ENCODE measurements around the gene FAM43A. TPM values are rescaled to one million over a fixed set of nuclear protein-coding genes. Genes with fewer than 3 reads are reported as not detected.

FAM43A gene
- total and polyA plus RNA-seq, 8 donors, result 1.2 to 2.8 (median 1.7) TPM

DNA sequence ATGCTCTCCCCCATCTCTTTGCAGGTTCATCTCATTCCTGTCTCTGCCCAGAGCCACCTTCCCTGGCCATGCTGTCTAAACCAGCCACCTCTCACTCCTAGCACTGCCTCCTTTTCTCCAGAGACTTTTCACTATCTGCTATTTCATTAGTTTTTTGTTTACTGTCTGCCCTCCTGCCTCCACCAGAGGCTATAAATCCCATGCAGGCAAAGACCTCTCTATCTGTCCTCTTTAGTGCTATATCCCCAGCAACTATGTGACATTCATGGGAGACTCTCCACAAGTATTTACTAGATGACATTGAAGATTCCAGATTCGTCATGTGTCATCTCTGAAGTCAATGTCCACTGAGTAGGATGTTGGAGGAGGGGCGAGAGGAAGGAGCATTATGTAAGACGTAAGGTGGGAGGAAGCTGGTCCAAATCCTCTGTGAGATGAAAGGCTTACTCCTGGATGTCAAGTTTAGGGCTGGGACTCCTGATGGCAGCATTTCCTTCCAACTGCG lies 3.4 kb upstream of the FAM43A start:
- peaks cover 0 to 12% (median 0%) of the 10 kb centered on the region in 4 donors for H3K27me3 ChIP-seq
- H3K9me3 ChIP-seq, result no peaks in the 10 kb centered on the region
- no peak for DNase-seq
- no peak overlapping the region for H3K4me3 ChIP-seq
- H3K4me1 ChIP-seq, result peaks cover 6 to 8% (median 7%) of the 10 kb centered on the region in 3 donors
- TF ChIP-seq, protein P1, sequence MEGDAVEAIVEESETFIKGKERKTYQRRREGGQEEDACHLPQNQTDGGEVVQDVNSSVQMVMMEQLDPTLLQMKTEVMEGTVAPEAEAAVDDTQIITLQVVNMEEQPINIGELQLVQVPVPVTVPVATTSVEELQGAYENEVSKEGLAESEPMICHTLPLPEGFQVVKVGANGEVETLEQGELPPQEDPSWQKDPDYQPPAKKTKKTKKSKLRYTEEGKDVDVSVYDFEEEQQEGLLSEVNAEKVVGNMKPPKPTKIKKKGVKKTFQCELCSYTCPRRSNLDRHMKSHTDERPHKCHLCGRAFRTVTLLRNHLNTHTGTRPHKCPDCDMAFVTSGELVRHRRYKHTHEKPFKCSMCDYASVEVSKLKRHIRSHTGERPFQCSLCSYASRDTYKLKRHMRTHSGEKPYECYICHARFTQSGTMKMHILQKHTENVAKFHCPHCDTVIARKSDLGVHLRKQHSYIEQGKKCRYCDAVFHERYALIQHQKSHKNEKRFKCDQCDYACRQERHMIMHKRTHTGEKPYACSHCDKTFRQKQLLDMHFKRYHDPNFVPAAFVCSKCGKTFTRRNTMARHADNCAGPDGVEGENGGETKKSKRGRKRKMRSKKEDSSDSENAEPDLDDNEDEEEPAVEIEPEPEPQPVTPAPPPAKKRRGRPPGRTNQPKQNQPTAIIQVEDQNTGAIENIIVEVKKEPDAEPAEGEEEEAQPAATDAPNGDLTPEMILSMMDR (IDR thresholded peaks at IDR 0.05), result no peak
- no peak for FAIRE-seq
- 24 to 27% methylated on average over 4 of the region's 4 CpGs for WGBS, 2 donors
- intact Hi-C loops (cut with DNase I), result loop anchor here in 2 of 3 donors (2.0 to 5.0 kb wide), 2 partner anchors 423 to 575 kb away; no protein-coding TSS in a partner anchor
- H3K27ac ChIP-seq, result no peak overlapping the region
- no peak for ATAC-seq
- H3K36me3 ChIP-seq, result no peaks in the 10 kb centered on the region

DNA sequence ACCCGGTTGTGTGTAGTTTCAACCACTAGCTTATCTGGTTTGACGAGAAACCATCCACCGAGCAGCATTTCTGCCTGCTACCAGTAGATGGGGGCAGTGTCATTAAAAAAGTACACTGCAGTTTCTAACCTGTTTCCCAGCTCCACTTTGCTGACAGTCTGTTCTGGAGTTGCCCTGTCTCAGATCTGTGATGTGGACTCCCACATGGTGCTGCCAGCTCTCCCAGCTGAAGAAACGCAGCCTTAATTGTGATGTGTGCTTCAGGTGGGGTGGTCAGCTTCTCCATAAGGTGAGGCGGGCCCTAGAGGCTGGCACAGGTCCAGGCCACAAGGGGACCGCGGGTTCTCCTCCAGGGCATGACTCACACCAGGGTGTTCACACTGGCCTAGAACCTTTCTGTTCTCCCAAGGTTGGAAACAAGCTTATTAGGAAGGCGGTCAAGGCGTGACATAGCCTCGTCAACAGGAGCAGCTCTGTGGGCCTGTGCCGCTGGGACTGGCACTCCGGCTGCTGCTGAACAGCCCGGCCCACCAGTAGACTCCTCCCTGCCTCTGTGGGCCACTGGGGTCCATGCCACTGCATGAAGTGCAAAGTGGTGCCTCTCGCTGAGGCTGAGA lies 2.9 kb upstream of the FAM43A start:
- peak; percentile 78 to 90 (median 90) for ATAC-seq
- H3K36me3 ChIP-seq, result no peaks in the 10 kb centered on the region

GRCh38 chr3:194683380-194683779 lies 2.3 kb upstream of the FAM43A start:
- no peak for DNase-seq
- TF ChIP-seq, protein P1 (IDR thresholded peaks at IDR 0.05), result no peak
- Histone ChIP-seq H3K9me3 (no peaks in the 10 kb centered on the region), H3K4me1 (peaks cover 10% of the 10 kb centered on the region in 3 donors), H3K27ac (no peak overlapping the region), H3K27me3 (peaks cover 0 to 19% (median 0%) of the 10 kb centered on the region in 4 donors), H3K36me3 (no peaks in the 10 kb centered on the region), H3K4me3 (no peak overlapping the region)
- intact Hi-C loops (cut with DNase I), result loop anchor here in 2 of 3 donors (2.0 to 5.0 kb wide), 2 partner anchors 421 to 574 kb away; no protein-coding TSS in a partner anchor
- no peak for ATAC-seq
- WGBS, 2 donors, result 76 to 86% methylated on average over 2 of the region's 2 CpGs
- no peak for FAIRE-seq

More for the DNA sequence above, 2.9 kb upstream of the FAM43A start:
- peaks cover 8 to 10% (median 10%) of the 10 kb centered on the region in 3 donors for H3K4me1 ChIP-seq
- no peak overlapping the region for H3K27ac ChIP-seq
- TF ChIP-seq, protein P1 (IDR thresholded peaks at IDR 0.05), result peak; percentile 57 to 76 (median 70)
- DNase-seq (peak; percentile 61 to 85 (median 68)), FAIRE-seq (no peak)
- peaks cover 0 to 17% (median 0%) of the 10 kb centered on the region in 4 donors for H3K27me3 ChIP-seq
- 36 to 46% methylated on average over 14 of the region's 14 CpGs for WGBS, 2 donors
- intact Hi-C loops (cut with DNase I), result loop anchor here in 2 of 3 donors (2.0 to 5.0 kb wide), 2 partner anchors 422 to 574 kb away; no protein-coding TSS in a partner anchor
- H3K9me3 ChIP-seq, result no peaks in the 10 kb centered on the region
- no peak overlapping the region for H3K4me3 ChIP-seq

GRCh38 chr3:194685065-194685717 lies 492 bp upstream of the FAM43A start:
- WGBS, 2 donors, result 41 to 50% methylated on average over 13 of the region's 13 CpGs
- TF ChIP-seq, protein P1 (IDR thresholded peaks at IDR 0.05), result no peak
- Histone ChIP-seq H3K27me3 (peaks cover 0 to 19% (median 0%) of the 10 kb centered on the region in 4 donors), H3K4me3 (peak overlapping the region in 3 of 4 donors; percentile 40 to 45 (median 44)), H3K4me1 (peaks cover 10% of the 10 kb centered on the region in 3 donors), H3K27ac (no peak overlapping the region), H3K36me3 (no peaks in the 10 kb centered on the region), H3K9me3 (no peaks in the 10 kb centered on the region)
- DNase-seq (no peak), ATAC-seq (no peak), FAIRE-seq (no peak)
- intact Hi-C loops (cut with DNase I), result loop anchor here in 1 of 3 donors (5.0 kb wide), 1 partner anchor 422 kb away; no protein-coding TSS in a partner anchor

Data from pancreas (tissue), 10 donors.